Adipocyte (in vitro differentiated cells): ENCODE measurements around the gene SYNDIG1.

Experiments
- DNase-seq: peaks from one replicate; pipeline ENCODE4 v3.0.0-alpha.2; 2015; ENCODE audit warnings: low read depth
- H3K27me3 ChIP-seq: replicated peaks from 2 replicates; pipeline ENCODE4 v1.7.0; 2013; ENCODE audit warnings: mild to moderate bottlenecking, low read length, moderate library complexity; ENCODE audit not compliant: control insufficient read depth, insufficient read depth
- H3K36me3 ChIP-seq: 2 replicates; pipeline ENCODE4 v1.7.0; 2013; ENCODE audit warnings: low read length, mild to moderate bottlenecking, moderate library complexity; ENCODE audit not compliant: control insufficient read depth, insufficient read depth, severe bottlenecking
- H3K4me1 ChIP-seq: 2 replicates; pipeline ENCODE4 v1.7.0; 2013; ENCODE audit warnings: mild to moderate bottlenecking, low read length, moderate library complexity; ENCODE audit not compliant: control insufficient read depth, insufficient read depth
- H3K4me3 ChIP-seq: 2 replicates; pipeline ENCODE4 v1.7.0; 2013; ENCODE audit warnings: mild to moderate bottlenecking, low read length, moderate library complexity
- H3K9ac ChIP-seq: 2 replicates; pipeline ENCODE4 v1.7.0; 2013; ENCODE audit warnings: mild to moderate bottlenecking, low read length, moderate library complexity
- H3K9me3 ChIP-seq: 2 replicates; pipeline ENCODE4 v1.7.0; 2013; ENCODE audit warnings: mild to moderate bottlenecking, low read length, moderate library complexity; ENCODE audit not compliant: control insufficient read depth

Gene SYNDIG1

DNA sequence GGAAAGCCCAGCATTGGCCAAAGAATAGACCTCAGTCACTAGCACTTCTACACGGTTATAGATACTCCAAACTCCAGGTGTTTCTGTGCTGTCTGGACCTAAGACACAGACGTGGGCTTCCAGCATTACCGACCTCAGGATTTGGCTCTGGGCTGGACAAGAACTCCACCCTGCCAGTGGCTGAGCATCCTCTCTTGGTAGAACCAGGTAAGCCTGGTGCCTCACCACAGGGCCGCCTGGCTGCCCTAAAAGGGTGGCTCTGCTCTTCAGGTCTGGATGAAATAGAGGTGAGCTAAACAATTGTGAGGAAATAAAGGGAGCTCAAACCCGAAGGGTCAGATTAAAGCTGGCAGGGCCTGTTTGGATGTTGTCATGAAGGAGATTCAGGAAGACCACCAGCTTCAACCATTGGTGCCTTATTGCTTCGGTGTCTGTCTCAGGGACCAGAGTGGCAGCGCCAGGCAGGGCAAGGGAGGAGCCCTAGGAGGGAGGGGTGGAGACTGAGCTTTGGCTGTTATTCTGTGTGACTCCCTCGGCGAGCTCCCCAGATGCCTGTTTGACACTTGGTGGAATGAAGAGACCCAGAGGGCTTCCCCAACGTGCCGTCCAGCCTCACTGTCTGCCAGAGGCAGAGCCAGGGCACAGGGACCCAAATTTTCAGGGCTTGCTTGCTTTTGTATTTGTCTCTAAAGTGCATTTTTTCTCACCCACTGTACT lies 8.6 kb downstream of the SYNDIG1 start:
- Histone ChIP-seq H3K36me3 (no peaks in the 10 kb centered on the region), H3K4me1 (no peaks in the 10 kb centered on the region), H3K4me3 (no peak overlapping the region), H3K9me3 (no peaks in the 10 kb centered on the region), H3K9ac (no peak overlapping the region), H3K27me3 (peaks cover 3% of the 10 kb centered on the region)
- DNase-seq, result no peak

DNA sequence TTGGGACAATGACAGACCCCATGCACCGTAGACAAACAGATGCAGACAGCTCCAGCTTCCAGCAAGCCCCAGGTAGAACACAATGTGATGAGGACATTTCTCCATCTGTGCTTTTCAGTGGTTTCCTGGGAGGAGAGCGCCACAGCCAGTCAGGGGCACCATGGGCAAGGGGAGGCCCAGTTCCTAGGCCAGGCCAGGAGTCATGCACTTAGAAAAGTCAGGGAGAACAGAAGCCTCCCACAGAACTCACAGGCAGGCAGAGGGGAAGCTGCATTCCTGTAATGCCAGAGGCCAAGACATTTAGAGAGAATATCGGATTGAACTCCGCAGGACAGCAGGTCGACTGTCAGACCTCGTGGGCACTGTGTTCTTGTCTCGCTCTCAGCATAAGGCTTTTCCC lies 9.2 kb downstream of the SYNDIG1 start:
- H3K27me3 ChIP-seq, result peaks cover 3% of the 10 kb centered on the region
- no peaks in the 10 kb centered on the region for H3K9me3 ChIP-seq
- no peaks in the 10 kb centered on the region for H3K4me1 ChIP-seq
- H3K4me3 ChIP-seq, result no peak overlapping the region
- no peak for DNase-seq
- H3K36me3 ChIP-seq, result no peaks in the 10 kb centered on the region
- no peak overlapping the region for H3K9ac ChIP-seq

DNA sequence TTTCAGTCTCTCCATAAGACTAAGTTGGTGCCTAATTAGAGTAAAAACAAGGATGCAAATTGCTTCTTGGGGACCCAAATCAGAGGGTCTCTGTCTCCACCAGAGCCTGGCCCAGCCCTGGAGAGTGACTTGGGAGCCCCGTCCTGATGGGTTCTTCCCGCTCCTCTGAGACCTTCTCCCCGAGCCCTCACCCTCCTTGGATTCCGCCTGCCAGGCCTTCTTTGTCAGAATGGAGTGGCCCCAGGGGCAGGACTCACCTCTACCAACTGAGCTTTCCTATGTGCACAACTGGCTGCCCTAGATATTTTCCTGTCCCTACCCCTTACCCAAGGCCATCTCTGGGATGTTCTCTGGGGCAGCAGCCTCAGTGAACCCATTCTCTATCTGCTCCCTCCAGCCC lies 9.7 kb downstream of the SYNDIG1 start:
- no peak overlapping the region for H3K4me3 ChIP-seq
- no peaks in the 10 kb centered on the region for H3K36me3 ChIP-seq
- DNase-seq, result no peak
- peaks cover 3% of the 10 kb centered on the region for H3K27me3 ChIP-seq
- H3K9ac ChIP-seq, result no peak overlapping the region
- H3K9me3 ChIP-seq, result no peaks in the 10 kb centered on the region
- H3K4me1 ChIP-seq, result no peaks in the 10 kb centered on the region

GRCh38 chr20:24479595-24479994 lies 10.2 kb downstream of the SYNDIG1 start:
- Histone ChIP-seq H3K9ac (no peak overlapping the region), H3K9me3 (no peaks in the 10 kb centered on the region)

GRCh38 chr20:24480509-24480908 lies 11.1 kb downstream of the SYNDIG1 start:
- Histone ChIP-seq H3K9ac (no peak overlapping the region), H3K9me3 (no peaks in the 10 kb centered on the region), H3K27me3 (peaks cover 3% of the 10 kb centered on the region), H3K4me1 (no peaks in the 10 kb centered on the region), H3K4me3 (no peak overlapping the region), H3K36me3 (no peaks in the 10 kb centered on the region)
- DNase-seq, result no peak

More at GRCh38 chr20:24479595-24479994, 10.2 kb downstream of the SYNDIG1 start:
- H3K27me3 ChIP-seq, result peaks cover 3% of the 10 kb centered on the region
- H3K4me1 ChIP-seq, result no peaks in the 10 kb centered on the region
- H3K4me3 ChIP-seq, result no peak overlapping the region
- no peaks in the 10 kb centered on the region for H3K36me3 ChIP-seq
- no peak for DNase-seq

DNA sequence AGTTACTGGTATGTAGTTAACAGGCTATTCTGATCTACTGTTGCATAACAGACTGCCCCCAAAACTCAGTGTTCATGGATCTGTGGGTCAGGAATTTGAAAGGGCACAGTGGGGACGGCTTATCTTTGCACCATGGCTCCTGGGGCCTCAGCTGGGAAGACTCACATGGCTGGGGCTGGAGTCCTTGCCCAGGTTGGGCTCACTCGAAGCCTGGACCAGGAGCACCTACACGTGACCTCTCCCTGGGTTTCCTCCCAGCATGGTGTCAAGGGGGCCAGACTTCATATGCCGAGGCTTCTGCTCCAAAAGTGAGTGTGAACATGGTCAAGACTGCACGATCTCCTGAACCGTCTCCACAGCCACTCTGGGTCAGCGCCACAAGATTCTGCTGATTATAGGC lies 11.7 kb downstream of the SYNDIG1 start:
- DNase-seq, result no peak
- H3K9ac ChIP-seq, result no peak overlapping the region
- no peaks in the 10 kb centered on the region for H3K4me1 ChIP-seq
- peaks cover 3% of the 10 kb centered on the region for H3K27me3 ChIP-seq
- H3K36me3 ChIP-seq, result no peaks in the 10 kb centered on the region
- no peaks in the 10 kb centered on the region for H3K9me3 ChIP-seq
- H3K4me3 ChIP-seq, result no peak overlapping the region

DNA sequence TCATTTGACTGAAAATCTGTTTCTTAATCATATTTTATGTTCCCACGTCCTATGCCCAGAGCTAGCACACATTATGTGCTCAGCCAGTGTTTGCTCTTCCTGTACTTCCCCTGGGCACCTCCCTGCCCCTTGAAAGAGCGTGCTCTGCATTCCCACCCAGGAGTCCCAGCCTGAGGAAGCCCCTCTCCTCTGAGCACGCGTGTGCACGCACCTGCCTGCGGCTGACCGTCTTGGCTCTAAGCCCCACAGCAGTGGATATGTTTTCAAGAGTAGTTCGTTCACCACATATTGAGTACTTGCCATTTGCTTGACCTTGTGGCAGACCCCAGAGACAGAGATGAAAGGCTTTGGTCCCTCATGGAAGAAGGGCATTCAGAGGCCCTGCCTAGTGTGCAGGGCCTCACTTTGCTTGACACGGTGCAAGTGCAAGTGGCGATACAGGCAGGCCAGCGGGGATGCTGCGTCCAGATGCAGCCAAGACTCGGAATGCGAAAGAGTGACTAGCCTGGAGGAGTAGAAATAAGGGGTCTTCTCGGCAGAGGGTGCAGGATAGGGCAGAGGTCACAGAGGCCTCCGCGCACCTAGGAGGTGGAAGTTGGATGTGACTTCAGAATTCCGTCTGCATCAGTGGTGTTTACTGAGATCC lies 14.1 kb downstream of the SYNDIG1 start:
- H3K27me3 ChIP-seq, result peaks cover 4% of the 10 kb centered on the region
- DNase-seq, result no peak
- no peaks in the 10 kb centered on the region for H3K9me3 ChIP-seq
- H3K36me3 ChIP-seq, result peaks cover 6% of the 10 kb centered on the region
- H3K4me3 ChIP-seq, result no peak overlapping the region
- no peaks in the 10 kb centered on the region for H3K4me1 ChIP-seq
- no peak overlapping the region for H3K9ac ChIP-seq

- H3K9me3 ChIP-seq, result no peaks in the 10 kb centered on the region
- H3K27me3 ChIP-seq, result peaks cover 4% of the 10 kb centered on the region
- H3K4me1 ChIP-seq, result no peaks in the 10 kb centered on the region
- H3K36me3 ChIP-seq, result peaks cover 7% of the 10 kb centered on the region
- H3K9ac ChIP-seq, result no peak overlapping the region
- DNase-seq, result no peak
- H3K4me3 ChIP-seq, result no peak overlapping the region
Observed at GRCh38 chr20:24484081-24484450, 14.6 kb downstream of the SYNDIG1 start.

DNA sequence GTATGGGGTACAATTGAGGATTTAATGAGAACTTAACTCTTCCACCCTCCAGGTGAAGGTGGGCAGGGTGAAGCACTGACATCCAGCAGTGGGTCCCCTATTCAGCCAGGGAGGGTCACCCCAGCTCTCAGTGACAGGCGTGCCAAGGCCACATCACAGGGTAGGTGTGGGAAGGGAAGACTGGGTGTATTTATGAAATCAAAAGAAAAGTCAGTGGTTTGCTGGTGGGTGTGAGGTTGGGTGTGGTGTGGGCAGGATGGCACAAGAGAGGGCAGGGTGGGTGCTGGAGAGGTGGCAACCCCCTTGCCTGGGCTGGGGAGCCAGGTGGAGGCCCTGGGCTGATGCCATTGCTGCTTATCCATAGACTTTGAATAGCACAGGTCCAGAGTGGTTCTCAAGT lies 16.6 kb downstream of the SYNDIG1 start:
- no peak overlapping the region for H3K4me3 ChIP-seq
- peaks cover 13% of the 10 kb centered on the region for H3K36me3 ChIP-seq
- no peaks in the 10 kb centered on the region for H3K9me3 ChIP-seq
- no peak overlapping the region for H3K9ac ChIP-seq
- no peaks in the 10 kb centered on the region for H3K4me1 ChIP-seq
- peaks cover 4% of the 10 kb centered on the region for H3K27me3 ChIP-seq
- no peak for DNase-seq

DNA sequence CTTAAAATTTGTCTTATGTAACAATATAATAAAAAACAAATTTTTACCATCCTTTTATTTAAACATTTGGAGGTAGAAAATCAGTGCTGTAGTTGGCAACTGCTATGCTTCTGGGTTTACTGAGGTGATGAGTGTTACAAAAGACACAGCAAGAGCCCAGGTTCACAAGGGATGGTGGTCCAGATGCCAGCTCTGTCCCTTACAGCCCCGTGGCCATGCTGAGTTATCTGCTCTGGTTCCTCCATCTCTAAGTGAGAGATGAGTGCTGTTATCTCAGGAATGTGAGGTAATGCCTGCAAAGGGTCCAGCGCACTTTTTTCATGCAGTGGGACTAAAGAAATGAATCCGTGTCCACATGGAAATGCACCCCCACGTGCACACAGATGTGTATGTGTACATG lies 17.8 kb downstream of the SYNDIG1 start:
- peaks cover 4% of the 10 kb centered on the region for H3K4me1 ChIP-seq
- H3K9ac ChIP-seq, result no peak overlapping the region
- no peaks in the 10 kb centered on the region for H3K9me3 ChIP-seq
- H3K27me3 ChIP-seq, result peaks cover 4% of the 10 kb centered on the region
- H3K4me3 ChIP-seq, result no peak overlapping the region
- DNase-seq, result no peak
- H3K36me3 ChIP-seq, result peaks cover 13% of the 10 kb centered on the region

DNA sequence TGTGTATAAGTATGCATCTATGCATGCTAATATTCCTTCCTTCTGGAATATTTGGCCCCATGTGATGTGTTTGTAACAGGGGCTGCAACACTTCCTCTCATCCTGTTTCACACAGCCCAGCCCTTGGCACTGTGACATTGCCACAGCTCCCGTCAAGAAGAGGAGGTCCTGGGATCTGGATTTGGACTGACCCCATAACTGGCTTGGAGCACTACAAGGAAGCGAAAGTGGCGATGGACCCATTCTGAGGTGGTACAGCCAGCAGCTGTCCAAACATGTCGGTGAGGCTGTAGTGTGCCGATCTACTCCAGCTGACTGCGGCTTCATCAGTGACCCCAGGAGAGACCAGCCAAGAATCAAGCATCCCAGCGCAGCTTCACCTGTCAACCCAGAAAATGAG lies 18.2 kb downstream of the SYNDIG1 start:
- no peaks in the 10 kb centered on the region for H3K9me3 ChIP-seq
- H3K36me3 ChIP-seq, result peaks cover 13% of the 10 kb centered on the region
- peaks cover 4% of the 10 kb centered on the region for H3K27me3 ChIP-seq
- H3K4me1 ChIP-seq, result peaks cover 6% of the 10 kb centered on the region
- DNase-seq, result no peak
- H3K9ac ChIP-seq, result no peak overlapping the region
- H3K4me3 ChIP-seq, result no peak overlapping the region
